GM12878 (cell line): ENCODE data around the gene LRIT2. TPM values are rescaled to one million over a fixed set of nuclear protein-coding genes. Genes with fewer than 3 reads are reported as not detected.

Experiments used
- ATAC-seq: fragments of 200-7000 bp; cut with Tn5 transposase; 3 replicates; pipeline ENCODE4 v1.9.1; 2020; ENCODE audit warnings: mild to moderate bottlenecking, moderate library complexity
- BruUV-seq: library from RNA; stranded (reverse); fragments of 400-500 nt; replicated peaks from 2 replicates; lab custom pipeline; 2021; lab: Mats Ljungman, UMichigan
- CTCF ChIA-PET: fragments of 300-600 bp; sonication (Branson Sonifier 250); formaldehyde crosslinking; extraction: SDS; loops from one replicate; lab custom pipeline; 2021; ENCODE audit warnings: inconsistent platforms; lab: Yijun Ruan, JAX
- POLR2A ChIA-PET: fragments of 350-600 bp; formaldehyde crosslinking; extraction: SDS; loops from one replicate; lab custom pipeline; 2021; ENCODE audit warnings: inconsistent platforms; lab: Charles Lee
- RAD21 ChIA-PET: fragments of 300-600 bp; sonication (Branson Sonifier 250); formaldehyde crosslinking; loops from one replicate; lab custom pipeline; 2023; ENCODE audit warnings: antibody characterized with exemption; ENCODE audit not compliant: unreplicated experiment; lab: Charles Lee
- SMC1A ChIA-PET: fragments of 300-600 bp; sonication (Branson Sonifier 250); formaldehyde crosslinking; loops from one replicate; lab custom pipeline; 2023; ENCODE audit not compliant: unreplicated experiment, uncharacterized antibody; lab: Charles Lee
- DNase-seq: peaks from one replicate; pipeline ENCODE4 v3.0.0-alpha.2; 2011; ENCODE audit warnings: low read depth, low spot score
- FAIRE-seq: peaks from 3 replicates; lab custom pipeline; 2011; peaks lifted over from hg19 to GRCh38; lab: Jason Lieb, UNC
- H2AFZ ChIP-seq: 2 replicates; pipeline ENCODE4 v1.6.0; 2011; ENCODE audit warnings: low read depth, low read length, control low read depth; ENCODE audit not compliant: control insufficient read depth
- H3K27ac ChIP-seq: 2 replicates; pipeline ENCODE4 v1.5.1; 2011; ENCODE audit warnings: control low read depth; ENCODE audit not compliant: control insufficient read depth, insufficient read depth
- H3K27me3 ChIP-seq, 2 experiments: replicated peaks in 1 of 2; 2 replicates each; pipeline versions ENCODE4 v1.6.0 to v1.6.1; 2011; ENCODE audit warnings: low read length in 1 of 2; ENCODE audit not compliant: control insufficient read depth in 2 of 2, insufficient read depth in 2 of 2
- H3K36me3 ChIP-seq, 2 experiments: 2 replicates each; pipeline ENCODE4 v1.5.1; 2011; ENCODE audit warnings: low read length in 1 of 2; ENCODE audit not compliant: control insufficient read depth in 2 of 2, insufficient read depth in 2 of 2
- H3K4me1 ChIP-seq: 2 replicates; pipeline ENCODE4 v1.6.1; 2011; ENCODE audit warnings: mild to moderate bottlenecking, low read length, moderate library complexity, mixed read lengths; ENCODE audit not compliant: control insufficient read depth, insufficient read depth
- H3K4me2 ChIP-seq: 2 replicates; pipeline ENCODE4 v1.6.0; 2011; ENCODE audit warnings: control low read depth; ENCODE audit not compliant: control insufficient read depth, insufficient read depth
- H3K4me3 ChIP-seq: fragments of 200-600 bp; sonication (generic); 2 replicates; pipeline ENCODE4 v1.5.1; 2016
- H3K79me2 ChIP-seq: 2 replicates; pipeline ENCODE4 v1.6.0; 2011; ENCODE audit warnings: low read length; ENCODE audit not compliant: control insufficient read depth, insufficient read depth
- H3K9ac ChIP-seq: 2 replicates; pipeline ENCODE4 v1.8.0; 2011; ENCODE audit warnings: low read length, control low read depth, mixed read lengths; ENCODE audit not compliant: control insufficient read depth, insufficient read depth
- H3K9me3 ChIP-seq: replicated peaks from 3 replicates; pipeline ENCODE4 v1.5.1; 2011; ENCODE audit warnings: mild to moderate bottlenecking, low read length; ENCODE audit not compliant: control insufficient read depth, insufficient read depth
- H4K20me1 ChIP-seq: 2 replicates; pipeline ENCODE4 v1.6.0; 2011; ENCODE audit not compliant: control insufficient read depth, insufficient read depth
- IRF3 ChIP-seq: fragments of 450-650 bp; IDR thresholded peaks from 2 replicates; pipeline ENCODE4 v1.6.1; 2014; ENCODE audit warnings: mild to moderate bottlenecking
- MTA2 ChIP-seq: fragments of 450-650 bp; IDR thresholded peaks from 2 replicates; pipeline ENCODE4 v1.6.1; 2016; ENCODE audit warnings: low read depth, mild to moderate bottlenecking, moderate library complexity
- PAX8 ChIP-seq: fragments of 450-650 bp; IDR thresholded peaks from 2 replicates; pipeline ENCODE4 v1.6.1; 2017; ENCODE audit warnings: mild to moderate bottlenecking, moderate library complexity
- PML ChIP-seq: IDR thresholded peaks from 2 replicates; pipeline ENCODE4 v1.6.1; 2012; ENCODE audit warnings: low read length, inconsistent platforms
- POLR2A ChIP-seq: IDR thresholded peaks from 2 replicates; pipeline ENCODE4 v1.6.1; 2011; ENCODE audit warnings: low read depth, mild to moderate bottlenecking, low read length
- RAD21 ChIP-seq: IDR thresholded peaks from 2 replicates; pipeline ENCODE4 v1.6.1; 2011; ENCODE audit warnings: mild to moderate bottlenecking, low read depth, low read length, moderate library complexity; ENCODE audit not compliant: insufficient read depth
- RB1 ChIP-seq: fragments of 450-650 bp; formaldehyde crosslinking; IDR thresholded peaks from 2 replicates; pipeline ENCODE4 v1.6.1; 2017; ENCODE audit warnings: mild to moderate bottlenecking, borderline replicate concordance
- REST ChIP-seq: IDR thresholded peaks from 2 replicates; pipeline ENCODE4 v1.6.1; 2012; ENCODE audit warnings: mild to moderate bottlenecking, low read depth, low read length
- TARDBP ChIP-seq: IDR thresholded peaks from 2 replicates; pipeline ENCODE4 v1.6.1; 2016; ENCODE audit warnings: borderline replicate concordance
- WGBS: methylation state at CpG from one replicate; pipeline ENCODE4 v1.1.6; 2016; ENCODE audit warnings: low lambda C conversion rate; ENCODE audit not compliant: insufficient replicate concordance, insufficient coverage; ENCODE audit errors: missing lambda C conversion rate; 5-methylcytosine and 5-hydroxymethylcytosine counted together
- in situ Hi-C: fragments of 300-500 bp; cut with MboI; formaldehyde crosslinking; loops from 9 replicates; pipeline ENCODE4 v1.14.3; 2018; ENCODE audit warnings: mixed read lengths
- intact Hi-C: fragments of 100-400 bp; cut with micrococcal nuclease; formaldehyde crosslinking; loops from one replicate; pipeline ENCODE4 v1.14.2; 2022; ENCODE audit not compliant: unreplicated experiment
- polyA plus RNA-seq, 11 experiments: library from polyadenylated mRNA; depleted of rRNA in 4 of 11; unstranded in 6 of 11; stranded (reverse) in 5 of 11; fragments of >200 nt; fragmentation: Nextera tagmentation in 4 of 11; fragmentation: Illumina TruSeq in 1 of 11; extraction: Ambion mirVana in 4 of 11; extraction: Trizol in 1 of 11; gene quantifications; 1 replicate in 1 of 11; 2 replicates in 10 of 11; pipeline versions ENCODE4 v1.2.1 to v1.2.3, GENCODE V29; 2011 to 2016; ENCODE audit warnings: inconsistent platforms in 2 of 11, missing spikeins in 2 of 11, low read depth in 1 of 11
- total RNA-seq, 4 experiments: library from RNA; depleted of rRNA in 3 of 4; stranded (reverse); fragments of >200 nt in 3 of 4; fragmentation: Illumina TruSeq in 1 of 4; extraction: Trizol in 1 of 4; gene quantifications; 2 replicates each; pipeline versions ENCODE4 v1.2.1 to v1.2.3, GENCODE V29; 2013 to 2021
- TF ChIP-seq, protein P1 (sequence below): fragments of 450-650 bp; IDR thresholded peaks from 2 replicates; pipeline ENCODE4 v1.6.1; 2017; ENCODE audit warnings: mild to moderate bottlenecking

The LRIT2 gene
- total and polyA plus RNA-seq, 10 of the 15 experiments (the other 5 are each of a cell fraction or from before 2014, with no cell fraction given) = not detected

DNA sequence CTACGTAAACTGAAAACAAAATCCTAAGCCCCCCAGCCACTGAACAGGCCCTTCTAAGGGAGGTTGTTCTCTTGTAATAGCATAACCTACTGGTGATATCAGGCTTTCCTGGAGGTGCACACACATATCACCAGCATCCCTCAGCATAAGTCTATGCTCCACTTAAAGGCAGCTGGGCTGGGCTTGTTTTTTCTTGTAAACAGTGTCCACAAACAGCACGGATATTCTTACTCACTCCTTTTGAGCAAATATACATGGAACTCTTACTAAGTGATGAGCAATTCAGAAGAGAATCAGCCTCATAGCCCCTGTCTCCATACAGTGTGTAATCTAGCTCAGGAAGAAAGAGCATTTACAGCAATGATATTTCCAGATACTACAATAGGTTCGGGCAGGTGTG, 13.6 kb upstream of the LRIT2 start:
- Histone ChIP-seq H3K79me2 (no peaks in the 10 kb centered on the region), H4K20me1 (no peaks in the 10 kb centered on the region), H3K9me3 (no peaks in the 10 kb centered on the region), H3K9ac (no peak overlapping the region), H3K4me2 (no peak overlapping the region), H3K4me3 (no peak overlapping the region), H3K27ac (no peak overlapping the region), H3K4me1 (no peaks in the 10 kb centered on the region), H3K27me3 (peaks cover 0 to 4% of the 10 kb centered on the region in 2 experiments; a peak in 1 of 4 replicates), H2AFZ (no peak overlapping the region), H3K36me3 (no peaks in the 10 kb centered on the region)
- in situ Hi-C loops (no loop called here), intact Hi-C loops (no loop called here)
- FAIRE-seq (no peak), ATAC-seq (no peak), DNase-seq (no peak)
- TF ChIP-seq IRF3 (no peak), RB1 (no peak), PAX8 (no peak), POLR2A (no peak), RAD21 (no peak), TARDBP (no peak), MTA2 (no peak), PML (no peak), REST (no peak)
- TF ChIP-seq, protein P1, sequence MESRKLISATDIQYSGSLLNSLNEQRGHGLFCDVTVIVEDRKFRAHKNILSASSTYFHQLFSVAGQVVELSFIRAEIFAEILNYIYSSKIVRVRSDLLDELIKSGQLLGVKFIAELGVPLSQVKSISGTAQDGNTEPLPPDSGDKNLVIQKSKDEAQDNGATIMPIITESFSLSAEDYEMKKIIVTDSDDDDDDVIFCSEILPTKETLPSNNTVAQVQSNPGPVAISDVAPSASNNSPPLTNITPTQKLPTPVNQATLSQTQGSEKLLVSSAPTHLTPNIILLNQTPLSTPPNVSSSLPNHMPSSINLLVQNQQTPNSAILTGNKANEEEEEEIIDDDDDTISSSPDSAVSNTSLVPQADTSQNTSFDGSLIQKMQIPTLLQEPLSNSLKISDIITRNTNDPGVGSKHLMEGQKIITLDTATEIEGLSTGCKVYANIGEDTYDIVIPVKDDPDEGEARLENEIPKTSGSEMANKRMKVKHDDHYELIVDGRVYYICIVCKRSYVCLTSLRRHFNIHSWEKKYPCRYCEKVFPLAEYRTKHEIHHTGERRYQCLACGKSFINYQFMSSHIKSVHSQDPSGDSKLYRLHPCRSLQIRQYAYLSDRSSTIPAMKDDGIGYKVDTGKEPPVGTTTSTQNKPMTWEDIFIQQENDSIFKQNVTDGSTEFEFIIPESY = no peak
- 49% methylated on average over 3 of the region's 3 CpGs for WGBS
- POLR2A ChIA-PET = interaction anchor here (0.6 kb wide), 1 partner anchor 10 kb away, joined by 3 read pairs; no protein-coding TSS in a partner anchor
- no TSS peak for BruUV-seq
- RAD21 ChIA-PET = no interaction called here
- CTCF ChIA-PET = interaction anchor here (2.2 kb wide), 1 partner anchor 27 kb away, joined by 5 read pairs; no protein-coding TSS in a partner anchor
- SMC1A ChIA-PET = interaction anchor here (1.0 kb wide), 1 partner anchor 11 kb away, joined by 3 read pairs; no protein-coding TSS in a partner anchor
